Endometrium (tissue), 2 donors: Measurements from ENCODE around the gene UQCRQ.

Source experiments
- FAIRE-seq: peaks from 2 replicates; lab custom pipeline; 2012; peaks lifted over from hg19 to GRCh38; lab: Jason Lieb, UNC
- donor health status: control.
- donor health status: control.

Gene UQCRQ

DNA sequence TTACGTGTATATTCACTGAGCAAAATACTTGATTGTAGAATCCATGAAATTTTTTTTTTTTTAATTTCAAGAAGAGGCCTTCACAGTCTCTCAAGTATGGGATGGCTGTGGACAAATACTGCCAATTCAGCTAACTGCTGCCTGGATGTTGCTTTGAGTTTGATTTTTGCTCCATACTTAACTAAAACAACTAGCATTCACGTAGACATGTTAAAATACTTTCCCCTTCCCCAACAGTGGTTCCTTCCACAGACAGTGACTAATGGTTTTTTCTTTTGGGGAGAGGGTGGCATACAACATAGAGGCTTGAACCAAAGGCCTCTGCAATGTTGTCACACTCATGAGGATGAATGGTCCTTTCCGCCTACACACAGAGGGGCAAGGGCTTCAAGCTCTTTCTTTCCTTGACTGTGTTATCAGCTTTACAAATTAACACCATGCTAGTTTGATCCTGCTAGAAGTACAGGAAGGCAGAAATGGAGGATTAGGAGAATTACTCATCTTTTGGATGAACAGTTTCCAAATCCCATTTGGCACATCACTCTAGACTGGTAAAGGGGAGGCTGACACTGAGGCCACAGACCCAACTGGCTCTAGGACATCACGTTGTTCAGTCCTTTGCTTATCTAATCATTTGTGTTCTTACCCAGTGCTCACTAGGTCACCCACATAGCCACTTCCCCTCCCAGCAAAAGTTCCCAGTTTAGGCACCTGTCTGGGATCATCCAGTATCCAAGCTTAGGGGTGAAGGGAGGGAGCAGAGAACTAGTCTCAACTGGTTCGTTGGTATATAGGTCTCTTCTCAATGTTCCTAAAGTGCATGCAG, 5.2 kb downstream of the UQCRQ start:
- FAIRE-seq: no peak

DNA sequence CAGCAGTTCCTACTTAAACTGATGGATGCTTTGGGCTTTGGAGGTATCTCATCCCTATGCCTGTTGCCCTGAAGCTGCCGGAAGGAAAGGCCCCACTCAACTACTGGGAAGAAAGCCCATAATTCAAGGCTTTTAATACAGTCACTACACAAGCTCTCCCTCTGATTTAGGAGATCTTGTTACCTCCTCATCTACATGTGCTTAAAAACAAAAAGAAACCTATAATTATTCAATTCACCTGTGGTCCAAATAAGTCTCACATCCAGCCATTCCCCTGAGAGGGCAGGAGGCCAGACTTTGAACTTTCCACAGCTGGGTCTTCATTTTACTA, 6.3 kb downstream of the UQCRQ start:
- no peak for FAIRE-seq

DNA sequence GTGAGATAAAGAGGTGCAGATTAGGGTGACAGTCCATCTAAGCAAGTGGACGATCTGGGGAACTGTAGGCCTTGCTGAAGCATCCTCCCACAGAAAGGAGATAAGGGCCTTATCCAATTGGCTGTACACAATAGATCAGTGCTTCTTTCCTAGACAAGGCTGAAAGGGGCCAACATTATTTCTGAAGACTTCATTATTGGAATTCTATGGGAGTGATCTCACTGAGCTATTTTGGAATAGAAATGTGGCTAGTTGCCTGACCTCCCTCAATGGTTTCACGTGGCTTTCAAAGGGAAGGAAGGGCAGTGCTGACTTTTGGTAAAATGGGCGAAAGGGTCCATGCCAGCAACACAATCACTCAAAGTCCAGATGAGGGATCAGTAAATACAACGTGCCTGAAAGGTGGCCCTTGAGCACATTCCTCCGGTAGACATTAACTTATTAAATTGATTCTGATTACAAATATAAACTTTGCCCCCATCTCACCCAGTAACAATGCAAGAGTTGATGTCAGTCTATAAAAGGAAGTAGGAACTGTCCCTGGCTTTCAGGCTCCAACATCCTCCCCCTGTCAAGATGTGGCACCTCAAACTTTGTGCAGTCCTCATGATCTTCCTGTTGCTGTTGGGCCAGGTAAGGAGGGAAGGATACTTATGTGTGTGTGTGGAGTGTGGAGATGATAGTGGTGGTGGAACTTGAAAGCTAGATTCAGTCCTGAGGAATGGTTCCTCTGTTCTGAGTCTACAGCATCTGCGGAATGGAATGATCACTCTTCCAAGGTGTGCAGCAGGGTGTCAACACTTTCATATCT, 6.9 kb downstream of the UQCRQ start, which contains the start of gene LEAP2:
Gene LEAP2 (plus strand): TSS at position 550 of the 811 bp plus-strand sequence. CDS start 27 bp downstream, at position 577.
- FAIRE-seq: no peak

DNA sequence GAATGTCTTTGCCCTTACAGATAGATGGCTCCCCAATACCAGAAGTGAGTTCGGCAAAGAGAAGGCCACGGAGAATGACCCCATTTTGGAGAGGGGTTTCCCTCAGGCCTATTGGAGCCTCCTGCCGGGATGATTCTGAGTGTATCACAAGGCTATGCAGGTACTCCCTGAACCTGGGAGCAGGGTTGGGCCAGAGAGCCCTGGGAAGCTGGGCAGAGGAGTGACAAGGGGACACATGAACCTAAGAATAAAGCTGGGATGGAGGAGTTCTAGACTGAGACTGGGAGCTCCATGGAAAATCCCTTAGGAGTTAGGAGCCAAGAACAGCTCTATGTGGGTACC, 7.5 kb downstream of the UQCRQ start:
- FAIRE-seq: no peak

GRCh38 chr5:132876020-132876759, 9.7 kb downstream of the UQCRQ start:
- FAIRE-seq: no peak

- FAIRE-seq: no peak
These were observed 11.0 kb downstream of the UQCRQ start for GRCh38 chr5:132877466-132877865.

GRCh38 chr5:132877938-132878337, 11.5 kb downstream of the UQCRQ start:
- FAIRE-seq: no peak

DNA sequence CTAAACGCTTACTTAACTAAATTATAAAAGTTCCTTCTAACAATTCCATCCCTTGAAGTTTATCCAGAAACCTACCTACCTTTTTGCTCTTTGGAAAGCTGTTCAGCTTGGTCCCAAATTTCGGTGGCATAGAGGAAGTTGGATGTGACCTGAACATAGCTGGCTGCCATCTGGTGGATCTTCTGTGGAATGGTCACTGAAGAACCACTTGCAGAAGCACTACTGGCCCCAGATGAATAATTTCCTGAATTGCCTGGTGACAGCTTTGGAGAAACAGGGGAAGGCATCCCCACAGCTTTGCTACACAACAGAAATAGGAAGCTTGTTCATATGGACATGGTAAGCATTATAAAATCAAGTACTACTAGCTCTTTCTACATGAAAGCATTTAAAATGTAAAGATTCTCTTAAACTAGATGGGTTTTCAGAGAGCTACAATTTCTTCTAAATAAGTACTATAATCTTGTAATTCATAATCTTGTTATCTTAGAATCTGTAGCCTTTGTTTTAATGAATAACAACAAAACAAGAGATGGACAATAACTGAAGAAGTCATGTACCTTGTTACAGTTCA, 16.9 kb downstream of the UQCRQ start:
- no peak for FAIRE-seq

GRCh38 chr5:132884548-132884947, 18.1 kb downstream of the UQCRQ start:
- no peak for FAIRE-seq

DNA sequence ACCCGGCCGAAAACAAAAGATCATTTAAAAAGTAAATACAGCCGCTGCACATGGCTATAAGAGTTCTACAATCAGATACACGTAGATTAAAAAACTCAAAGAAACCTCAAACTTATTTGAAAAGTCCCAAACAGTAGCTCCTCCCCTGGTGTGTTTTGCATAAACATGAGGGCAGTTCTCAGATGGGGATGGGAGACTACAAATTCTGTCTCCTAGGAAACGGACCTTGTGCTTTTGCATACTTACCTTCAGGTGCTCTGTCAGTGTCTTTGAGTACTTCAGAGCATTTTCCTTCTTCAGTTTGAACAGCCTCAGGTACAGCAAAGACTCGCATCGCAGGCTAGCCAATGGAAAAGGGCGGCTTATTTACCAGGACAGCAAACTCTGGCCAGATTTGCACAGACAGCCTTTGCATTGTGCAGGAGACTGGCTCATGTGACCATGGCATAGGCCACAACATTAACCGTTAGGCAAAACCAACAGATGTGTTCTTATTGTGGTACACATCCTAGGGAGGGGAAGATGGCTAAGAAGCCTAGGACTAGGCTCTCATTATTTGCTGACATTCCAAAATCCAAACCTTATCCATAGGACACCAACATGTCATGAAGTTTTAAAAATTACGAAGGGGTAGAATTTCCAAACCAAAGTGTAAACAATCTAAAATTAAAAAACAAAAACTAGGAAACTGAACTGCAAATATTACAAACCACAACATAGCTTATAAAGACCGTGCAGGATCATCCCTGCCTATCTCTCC, 19.8 kb downstream of the UQCRQ start:
- FAIRE-seq: no peak

DNA sequence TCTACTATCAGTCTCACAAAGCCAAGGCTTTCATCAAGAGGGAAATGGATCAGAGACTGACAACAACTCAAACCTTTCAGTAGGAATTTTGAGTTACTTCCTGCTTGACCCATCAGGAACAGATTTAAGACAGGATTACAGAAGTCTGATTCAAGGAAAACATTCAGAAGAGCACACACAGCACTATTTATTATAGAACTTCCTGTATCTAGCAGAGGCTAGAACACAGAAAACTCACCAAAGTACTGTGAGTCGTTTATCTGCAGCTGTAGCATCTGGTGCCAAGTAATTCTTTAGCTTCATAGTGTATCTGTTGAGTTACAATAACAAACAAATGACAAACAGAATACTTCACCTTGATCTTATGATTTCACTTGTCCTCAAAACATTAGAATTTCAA, 20.8 kb downstream of the UQCRQ start:
- no peak for FAIRE-seq

GRCh38 chr5:132889501-132889900, 23.1 kb downstream of the UQCRQ start:
- FAIRE-seq: no peak

- FAIRE-seq: no peak
These were observed 24.4 kb downstream of the UQCRQ start for GRCh38 chr5:132890817-132891216.

DNA sequence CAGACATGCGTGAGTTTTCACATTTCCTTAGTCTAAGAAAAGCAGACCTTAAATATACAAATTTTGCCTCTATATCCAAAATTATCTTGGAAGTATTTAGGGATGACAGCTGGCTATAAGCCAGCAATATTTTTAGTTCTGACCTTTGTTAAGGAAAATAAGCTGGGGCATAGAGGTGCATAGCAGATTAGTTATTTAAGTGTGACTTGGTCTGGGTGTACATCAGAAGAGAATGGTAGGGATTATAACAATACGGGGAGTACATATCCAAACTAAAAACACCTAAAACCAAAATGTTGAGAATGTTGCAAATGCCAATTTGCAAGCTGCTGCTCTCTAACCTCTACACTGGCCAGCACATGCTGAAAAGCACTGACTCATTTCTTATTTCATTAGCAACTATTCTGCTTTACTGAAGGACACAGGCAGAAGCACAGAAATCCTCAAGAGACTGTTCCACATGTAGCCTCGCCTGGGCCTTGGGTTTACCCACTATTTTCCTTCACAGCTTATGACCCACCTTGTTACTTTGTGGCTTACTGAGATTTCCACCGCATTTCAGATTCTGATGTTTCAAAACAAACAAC, 29.4 kb downstream of the UQCRQ start:
- FAIRE-seq: no peak

DNA sequence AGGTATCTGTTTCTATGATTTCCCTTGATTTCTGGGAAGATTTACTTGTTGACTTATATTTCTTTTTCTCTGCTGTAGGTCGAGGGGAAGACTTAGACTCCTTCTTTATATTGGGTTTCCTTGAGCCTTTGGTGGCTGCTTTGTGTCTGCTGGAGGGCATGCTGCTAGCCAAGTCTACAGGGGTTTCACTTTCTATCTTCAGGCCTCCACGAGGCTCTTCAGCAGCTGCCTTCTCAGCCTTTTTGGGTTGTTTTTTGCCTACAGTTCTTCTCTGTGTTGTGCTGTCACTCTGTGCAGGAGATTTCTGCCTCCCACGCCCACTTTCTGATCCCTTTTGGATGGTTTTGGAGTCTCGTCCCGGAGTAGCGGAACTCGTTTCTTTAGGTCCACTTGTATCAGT, 30.2 kb downstream of the UQCRQ start:
- no peak for FAIRE-seq

GRCh38 chr5:132898094-132898493, 31.7 kb downstream of the UQCRQ start:
- no peak for FAIRE-seq

DNA sequence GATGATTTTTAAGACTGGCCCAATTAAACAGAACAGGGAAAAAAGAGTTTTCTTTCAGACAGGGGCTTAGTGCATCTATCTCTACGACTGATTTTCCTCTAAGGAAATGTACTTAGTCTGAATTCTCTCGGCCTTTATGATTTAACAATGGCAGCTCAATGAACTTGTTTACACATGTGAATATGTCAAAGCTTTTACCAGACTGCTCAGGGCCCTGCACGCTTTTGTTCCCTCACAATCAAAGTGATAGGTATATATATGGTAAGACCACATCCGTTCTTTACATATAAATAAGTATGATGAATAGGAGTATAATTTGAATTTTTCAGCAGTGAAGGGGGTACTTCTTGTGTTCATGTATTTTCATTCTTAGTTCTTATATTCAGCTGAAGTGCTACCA, 34.6 kb downstream of the UQCRQ start:
- FAIRE-seq: no peak

GRCh38 chr5:132901730-132902129, 35.3 kb downstream of the UQCRQ start:
- no peak for FAIRE-seq

- FAIRE-seq: no peak
These were observed 39.5 kb downstream of the UQCRQ start for GRCh38 chr5:132905938-132906337.

DNA sequence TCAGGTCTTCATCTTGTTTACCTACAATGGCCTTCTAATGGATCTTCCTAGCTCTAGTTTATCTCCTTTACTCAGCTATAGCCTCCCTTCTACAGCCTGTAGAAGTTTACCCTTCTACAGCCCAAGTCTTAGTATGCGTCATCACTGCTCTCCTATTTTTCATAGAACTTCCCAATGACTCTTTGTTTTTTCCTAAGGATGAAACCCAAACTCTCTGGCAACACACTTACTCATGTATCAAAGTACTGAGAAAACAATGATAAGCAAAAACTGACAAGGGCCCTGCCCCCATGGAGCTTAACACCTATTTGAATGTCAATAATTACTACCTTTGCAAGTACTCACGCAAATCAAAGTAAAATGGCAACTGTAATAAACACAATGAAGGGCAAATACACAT, 40.7 kb downstream of the UQCRQ start:
- no peak for FAIRE-seq

DNA sequence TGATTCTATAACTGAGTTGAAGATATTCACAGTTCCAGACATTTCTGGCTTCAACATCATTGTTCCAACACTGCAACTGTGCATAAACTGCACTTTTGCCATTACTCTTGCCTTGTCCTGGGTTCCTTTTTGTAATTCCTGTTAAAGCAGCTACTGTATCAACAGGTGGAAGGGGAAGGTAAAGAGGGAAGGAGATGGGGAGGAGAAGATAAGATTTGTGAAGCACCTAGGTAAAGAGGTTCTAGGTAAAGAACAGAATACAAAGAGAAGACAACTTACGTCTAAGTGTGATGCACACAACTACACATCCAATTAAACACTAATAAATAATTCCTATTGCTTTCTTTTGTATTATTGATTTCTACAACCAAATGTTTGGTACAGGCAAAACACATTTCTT, 43.3 kb downstream of the UQCRQ start:
- no peak for FAIRE-seq
